PFSK-1 (cell line): ENCODE measurements around the gene SPDEF.

Experiments
- FOXP2 ChIP-seq: optimal IDR thresholded peaks from 2 replicates; pipeline ENCODE3; 2011; ENCODE audit warnings: borderline replicate concordance, control low read depth, inconsistent platforms; ENCODE audit not compliant: insufficient read depth; ENCODE audit errors: extremely low read length, extremely low read depth
- POLR2AphosphoS5 ChIP-seq: IDR thresholded peaks from 2 replicates; pipeline ENCODE4 v1.6.1; 2012; ENCODE audit warnings: low read depth, mild to moderate bottlenecking, control low read depth, low read length, moderate library complexity
- SIN3A ChIP-seq: IDR thresholded peaks from 2 replicates; pipeline ENCODE4 v1.6.1; 2012; ENCODE audit warnings: mild to moderate bottlenecking, low read length, moderate library complexity, borderline replicate concordance; ENCODE audit not compliant: insufficient read depth
- TAF1 ChIP-seq: IDR thresholded peaks from 2 replicates; pipeline ENCODE4 v1.6.1; 2012; ENCODE audit warnings: low read length, control low read depth, borderline replicate concordance; ENCODE audit not compliant: insufficient read depth
- TF ChIP-seq, protein P1 (sequence below), 2 experiments: IDR thresholded peaks; 2 replicates each; pipeline versions ENCODE4 v1.6.1 to v1.8.0; 2011 to 2012; ENCODE audit warnings: low read depth in 2 of 2, low read length in 2 of 2, control low read depth in 1 of 2, inconsistent platforms in 1 of 2, mild to moderate bottlenecking in 1 of 2, moderate library complexity in 1 of 2; ENCODE audit not compliant: insufficient read depth in 1 of 2

SPDEF gene

GRCh38 chr6:34585108-34585507 lies 29.0 kb upstream of the SPDEF start:
- TF ChIP-seq, protein P1, sequence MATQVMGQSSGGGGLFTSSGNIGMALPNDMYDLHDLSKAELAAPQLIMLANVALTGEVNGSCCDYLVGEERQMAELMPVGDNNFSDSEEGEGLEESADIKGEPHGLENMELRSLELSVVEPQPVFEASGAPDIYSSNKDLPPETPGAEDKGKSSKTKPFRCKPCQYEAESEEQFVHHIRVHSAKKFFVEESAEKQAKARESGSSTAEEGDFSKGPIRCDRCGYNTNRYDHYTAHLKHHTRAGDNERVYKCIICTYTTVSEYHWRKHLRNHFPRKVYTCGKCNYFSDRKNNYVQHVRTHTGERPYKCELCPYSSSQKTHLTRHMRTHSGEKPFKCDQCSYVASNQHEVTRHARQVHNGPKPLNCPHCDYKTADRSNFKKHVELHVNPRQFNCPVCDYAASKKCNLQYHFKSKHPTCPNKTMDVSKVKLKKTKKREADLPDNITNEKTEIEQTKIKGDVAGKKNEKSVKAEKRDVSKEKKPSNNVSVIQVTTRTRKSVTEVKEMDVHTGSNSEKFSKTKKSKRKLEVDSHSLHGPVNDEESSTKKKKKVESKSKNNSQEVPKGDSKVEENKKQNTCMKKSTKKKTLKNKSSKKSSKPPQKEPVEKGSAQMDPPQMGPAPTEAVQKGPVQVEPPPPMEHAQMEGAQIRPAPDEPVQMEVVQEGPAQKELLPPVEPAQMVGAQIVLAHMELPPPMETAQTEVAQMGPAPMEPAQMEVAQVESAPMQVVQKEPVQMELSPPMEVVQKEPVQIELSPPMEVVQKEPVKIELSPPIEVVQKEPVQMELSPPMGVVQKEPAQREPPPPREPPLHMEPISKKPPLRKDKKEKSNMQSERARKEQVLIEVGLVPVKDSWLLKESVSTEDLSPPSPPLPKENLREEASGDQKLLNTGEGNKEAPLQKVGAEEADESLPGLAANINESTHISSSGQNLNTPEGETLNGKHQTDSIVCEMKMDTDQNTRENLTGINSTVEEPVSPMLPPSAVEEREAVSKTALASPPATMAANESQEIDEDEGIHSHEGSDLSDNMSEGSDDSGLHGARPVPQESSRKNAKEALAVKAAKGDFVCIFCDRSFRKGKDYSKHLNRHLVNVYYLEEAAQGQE (IDR thresholded peaks at IDR 0.05; ENCODE audit: insufficient read depth in 1 of 2, low read depth in 2 of 2, low read length in 2 of 2) = no peak
- TF ChIP-seq POLR2AphosphoS5 (no peak), TAF1 (no peak)

DNA sequence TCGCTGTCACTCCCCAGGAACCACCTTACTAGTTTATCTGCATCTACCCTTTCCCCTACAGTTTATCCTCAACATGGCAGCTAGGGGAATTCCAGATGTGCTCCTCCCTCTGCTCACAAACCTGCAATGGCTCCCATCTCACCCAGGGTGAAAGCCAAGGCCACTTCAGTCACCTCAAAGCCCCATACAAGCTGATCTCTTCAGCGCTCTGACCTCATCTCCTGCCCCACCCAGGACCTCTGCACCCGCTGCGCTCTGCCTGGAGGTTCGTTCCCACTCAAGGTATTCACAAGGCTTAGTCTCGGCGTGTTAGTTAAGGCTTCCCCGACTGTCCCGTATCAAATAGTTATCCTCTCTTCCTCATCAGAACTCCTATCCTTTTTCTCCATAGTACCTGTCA lies 28.6 kb upstream of the SPDEF start:
- no peak for TF ChIP-seq TAF1

DNA sequence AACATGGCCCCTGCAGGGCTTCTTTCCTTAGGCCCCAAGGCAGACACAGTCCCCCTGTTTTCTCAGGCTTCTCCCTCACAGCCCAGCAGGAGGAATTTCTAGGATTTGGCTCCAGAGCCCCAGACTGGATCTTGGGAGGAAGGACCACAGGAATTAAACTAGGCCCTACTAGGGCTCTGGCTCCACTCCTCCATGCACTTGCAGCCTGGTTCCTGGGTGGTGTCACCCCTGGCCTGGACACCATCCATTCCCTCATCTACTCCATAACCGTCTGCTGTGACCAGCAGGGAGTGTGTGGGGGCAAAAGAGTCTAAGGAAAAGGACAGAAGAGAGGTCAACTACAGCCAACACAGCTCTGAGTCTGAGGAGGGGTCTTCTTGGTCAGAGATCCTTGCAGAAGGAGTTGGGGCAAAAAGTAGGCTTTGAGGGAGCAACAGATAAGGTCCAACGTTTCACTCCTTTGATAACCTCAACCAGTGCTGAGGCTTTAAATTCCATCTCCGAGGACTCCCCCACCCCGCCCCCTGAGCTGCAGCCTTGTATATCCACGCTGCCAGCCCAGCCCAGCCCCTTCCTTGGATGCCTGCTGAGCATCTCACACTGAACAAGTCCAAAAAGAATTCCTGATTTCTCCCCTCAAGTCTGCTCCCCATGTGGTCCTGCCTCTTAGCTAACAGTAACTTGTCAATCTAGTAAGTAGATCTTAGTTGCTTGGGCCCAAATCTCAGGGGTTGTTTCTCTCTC lies 27.9 kb upstream of the SPDEF start:
- TF ChIP-seq POLR2AphosphoS5 (no peak), SIN3A (no peak), TAF1 (no peak), FOXP2 (no peak)
- TF ChIP-seq, protein P1 (IDR thresholded peaks at IDR 0.05; ENCODE audit: insufficient read depth in 1 of 2, low read depth in 2 of 2, low read length in 2 of 2) = no peak

- TF ChIP-seq FOXP2 = no peak
- TF ChIP-seq POLR2AphosphoS5 = no peak
- TF ChIP-seq SIN3A = no peak
- TF ChIP-seq, protein P1 (IDR thresholded peaks at IDR 0.05; ENCODE audit: insufficient read depth in 1 of 2, low read depth in 2 of 2, low read length in 2 of 2) = no peak
- TF ChIP-seq TAF1 = no peak
Observed at GRCh38 chr6:34583461-34583860, 27.3 kb upstream of the SPDEF start.

GRCh38 chr6:34581561-34581920 lies 25.4 kb upstream of the SPDEF start:
- TF ChIP-seq SIN3A = no peak

- TF ChIP-seq POLR2AphosphoS5 (no peak), SIN3A (no peak), FOXP2 (no peak)
- TF ChIP-seq, protein P1 (IDR thresholded peaks at IDR 0.05; ENCODE audit: insufficient read depth in 1 of 2, low read depth in 2 of 2, low read length in 2 of 2) = no peak
Observed at GRCh38 chr6:34580707-34581560, 24.8 kb upstream of the SPDEF start.
